Psoas muscle (tissue), 8 donors: ENCODE results near the gene TEX13B. TPM values are rescaled to one million over a fixed set of nuclear protein-coding genes. Genes with fewer than 3 reads are reported as not detected.

Experiments
- ATAC-seq, 4 donors: fragments of 200-7000 bp; cut with Tn5 transposase; one replicate each; pipeline ENCODE4 v1.9.1; 2020; ENCODE audit warnings: moderate library complexity in 3 of 4, mild to moderate bottlenecking in 2 of 4
- DNase-seq, 2 donors: peaks; one replicate each; pipeline ENCODE4 v3.0.0-alpha.2; 2020
- H3K27ac ChIP-seq: fragments of 200-600 bp; one replicate; pipeline ENCODE4 v1.8.0; 2022
- H3K27me3 ChIP-seq, 3 donors: fragments of 200-600 bp in 1 of 3; one replicate each; pipeline versions ENCODE4 v1.6.1 to v1.8.0; 2013 to 2022; ENCODE audit warnings: low read length in 2 of 3, mild to moderate bottlenecking in 2 of 3, moderate library complexity in 1 of 3; ENCODE audit not compliant: insufficient read depth in 3 of 3
- H3K36me3 ChIP-seq, 2 donors: fragments of 200-600 bp in 1 of 2; one replicate each; pipeline versions ENCODE4 v1.6.1 to v1.8.0; 2013 to 2022; ENCODE audit warnings: low read depth in 1 of 2, mild to moderate bottlenecking in 1 of 2, moderate library complexity in 1 of 2; ENCODE audit not compliant: insufficient read depth in 1 of 2
- H3K4me1 ChIP-seq: fragments of 200-600 bp; one replicate; pipeline ENCODE4 v1.8.0; 2022
- H3K4me3 ChIP-seq: fragments of 200-600 bp; one replicate; pipeline ENCODE4 v1.8.0; 2022; ENCODE audit warnings: mild to moderate bottlenecking
- H3K9me3 ChIP-seq: fragments of 200-600 bp; one replicate; pipeline ENCODE4 v1.8.0; 2022
- WGBS, 3 donors: extraction: QIAGEN DNeasy Blood & Tissue Kit; methylation state at CpG; one replicate each; pipeline versions ENCODE4 v1.1.6 to v1.1.7; 2013; 5-methylcytosine and 5-hydroxymethylcytosine counted together
- intact Hi-C, 2 donors: fragments of 100-400 bp; cut with DNase I; formaldehyde crosslinking; loops; one replicate each; pipeline versions ENCODE4 v1.11.0 to v1.14.2; 2022
- polyA plus RNA-seq, 3 donors: library from polyadenylated mRNA; stranded (reverse); fragments of 200-250 nt; gene quantifications; one replicate each; pipeline ENCODE4 v1.2.3, GENCODE V29; 2013
- total RNA-seq, 4 donors: library from RNA; stranded (reverse); fragmentation: NEBNext Ultra II Directional in 2 of 4; extraction: Animal tissue kit (Norgen Biotek cat#: 25700) in 2 of 4; gene quantifications; one replicate each; pipeline versions ENCODE4 v1.2.1 to v1.2.4, GENCODE V29; 2021 to 2023
- TF ChIP-seq, protein P1 (sequence below): fragments of 200-600 bp; IDR thresholded peaks from one replicate; pipeline ENCODE4 v1.8.0; 2022; ENCODE audit warnings: antibody characterized with exemption
- donor health status: healthy with polysubstance abuse.
- donor health status: DM: no; HTN: no; CAD: no; lungs with moderate emphysema.
- donor health status: Bipolar disorder and iron deficiency.
- donor health status: healthy.
- donor health status: DM: yes; HTN: yes; CAD: no.
- donor health status: DM: no; HTN: no; CAD: no.
- donor health status: DM: no; HTN: no; CAD: no.
- donor health status: DM: yes; HTN: yes; CAD: no.

TEX13B gene
- total and polyA plus RNA-seq, 7 donors = not detected

DNA sequence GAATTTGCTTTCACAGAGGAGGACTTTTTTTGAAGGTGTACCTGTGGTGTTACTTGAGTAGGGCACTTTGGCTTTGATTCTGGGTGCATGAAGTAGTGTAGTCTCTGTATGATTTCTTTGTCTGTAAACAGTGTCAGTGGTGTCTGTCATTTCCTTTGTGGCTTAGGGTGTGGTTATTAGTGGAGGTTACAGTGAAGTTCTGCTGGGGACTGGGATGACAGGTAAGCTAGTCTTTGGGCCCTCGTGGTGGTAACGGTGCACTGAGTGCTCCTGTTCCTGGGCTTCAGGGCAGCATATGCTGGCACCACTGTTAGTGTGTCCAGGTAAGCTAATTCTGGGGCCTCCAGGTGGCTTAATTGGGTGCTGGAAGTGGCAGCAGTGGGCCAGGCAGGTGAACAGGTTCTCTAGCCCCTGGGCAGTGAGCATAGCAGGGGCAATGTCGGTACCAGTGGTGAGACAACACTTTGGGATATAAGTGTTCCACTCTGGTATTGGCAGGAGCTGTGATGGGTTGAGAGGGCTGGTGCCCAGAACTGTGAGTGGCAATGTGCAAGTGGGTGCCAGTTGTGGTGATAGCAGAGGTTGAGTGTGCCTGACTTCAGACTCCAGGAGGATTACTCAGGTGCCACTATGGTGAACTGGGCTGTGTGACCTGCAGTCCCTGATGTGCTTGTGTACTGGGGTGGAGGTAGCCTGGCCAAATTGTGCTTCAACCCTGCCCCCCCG, 36.6 kb upstream of the TEX13B start:
- no peak for DNase-seq
- intact Hi-C loops = loop anchor here (2.0 to 5.0 kb wide), 2 partner anchors 53 to 54 kb away; no protein-coding TSS in a partner anchor
- Histone ChIP-seq H3K36me3 (no peaks in the 10 kb centered on the region), H3K9me3 (no peaks in the 10 kb centered on the region), H3K27ac (no peak overlapping the region), H3K4me3 (no peak overlapping the region), H3K4me1 (no peaks in the 10 kb centered on the region), H3K27me3 (peaks cover 0 to 6% (median 0%) of the 10 kb centered on the region in 3 donors)
- TF ChIP-seq, protein P1, sequence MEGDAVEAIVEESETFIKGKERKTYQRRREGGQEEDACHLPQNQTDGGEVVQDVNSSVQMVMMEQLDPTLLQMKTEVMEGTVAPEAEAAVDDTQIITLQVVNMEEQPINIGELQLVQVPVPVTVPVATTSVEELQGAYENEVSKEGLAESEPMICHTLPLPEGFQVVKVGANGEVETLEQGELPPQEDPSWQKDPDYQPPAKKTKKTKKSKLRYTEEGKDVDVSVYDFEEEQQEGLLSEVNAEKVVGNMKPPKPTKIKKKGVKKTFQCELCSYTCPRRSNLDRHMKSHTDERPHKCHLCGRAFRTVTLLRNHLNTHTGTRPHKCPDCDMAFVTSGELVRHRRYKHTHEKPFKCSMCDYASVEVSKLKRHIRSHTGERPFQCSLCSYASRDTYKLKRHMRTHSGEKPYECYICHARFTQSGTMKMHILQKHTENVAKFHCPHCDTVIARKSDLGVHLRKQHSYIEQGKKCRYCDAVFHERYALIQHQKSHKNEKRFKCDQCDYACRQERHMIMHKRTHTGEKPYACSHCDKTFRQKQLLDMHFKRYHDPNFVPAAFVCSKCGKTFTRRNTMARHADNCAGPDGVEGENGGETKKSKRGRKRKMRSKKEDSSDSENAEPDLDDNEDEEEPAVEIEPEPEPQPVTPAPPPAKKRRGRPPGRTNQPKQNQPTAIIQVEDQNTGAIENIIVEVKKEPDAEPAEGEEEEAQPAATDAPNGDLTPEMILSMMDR = no peak
- ATAC-seq = no peak
- WGBS, 3 donors = 70 to 88% (median 76%) methylated on average over 4 of the region's 4 CpGs

DNA sequence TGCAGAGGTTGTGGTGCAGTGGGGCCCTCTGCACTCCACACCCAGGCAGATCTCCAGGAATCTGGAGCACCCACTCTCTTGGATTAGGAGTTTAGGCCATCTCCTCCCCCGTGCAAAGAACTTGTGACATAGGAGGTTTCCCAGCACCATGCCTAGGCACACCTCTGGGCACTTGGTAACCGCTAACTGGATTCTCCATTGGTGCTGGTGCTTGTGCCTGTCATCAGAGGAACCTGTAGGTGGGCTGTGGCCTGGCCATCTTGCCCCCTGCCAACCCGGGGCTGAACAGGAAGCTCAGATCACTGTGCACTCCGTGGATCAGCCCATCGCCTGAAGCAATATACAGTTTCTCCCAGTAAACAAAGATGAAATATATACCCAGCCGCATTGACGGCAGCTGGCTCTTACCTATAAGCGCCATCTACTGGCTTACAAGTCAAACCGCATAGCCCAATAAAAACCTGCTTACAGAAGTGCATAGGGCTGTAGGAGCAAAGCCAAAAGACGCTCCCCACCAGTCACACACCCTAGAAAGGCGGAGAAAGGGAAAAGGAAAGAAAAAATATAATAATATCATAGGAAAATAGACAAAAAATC, 19.1 kb upstream of the TEX13B start:
- intact Hi-C loops = no loop called here
- TF ChIP-seq, protein P1 = peak; percentile 48
- DNase-seq = no peak
- 16 to 29% (median 24%) methylated on average over 10 to 11 of the region's 11 CpGs for WGBS, 3 donors
- H3K9me3 ChIP-seq = no peaks in the 10 kb centered on the region
- H3K4me3 ChIP-seq = no peak overlapping the region
- H3K4me1 ChIP-seq = no peaks in the 10 kb centered on the region
- H3K27me3 ChIP-seq = peaks cover 0 to 27% (median 0%) of the 10 kb centered on the region in 3 donors
- no peaks in the 10 kb centered on the region for H3K36me3 ChIP-seq
- H3K27ac ChIP-seq = peak overlapping the region; percentile 50
- peak; percentile 77 to 91 (median 83) for ATAC-seq

DNA sequence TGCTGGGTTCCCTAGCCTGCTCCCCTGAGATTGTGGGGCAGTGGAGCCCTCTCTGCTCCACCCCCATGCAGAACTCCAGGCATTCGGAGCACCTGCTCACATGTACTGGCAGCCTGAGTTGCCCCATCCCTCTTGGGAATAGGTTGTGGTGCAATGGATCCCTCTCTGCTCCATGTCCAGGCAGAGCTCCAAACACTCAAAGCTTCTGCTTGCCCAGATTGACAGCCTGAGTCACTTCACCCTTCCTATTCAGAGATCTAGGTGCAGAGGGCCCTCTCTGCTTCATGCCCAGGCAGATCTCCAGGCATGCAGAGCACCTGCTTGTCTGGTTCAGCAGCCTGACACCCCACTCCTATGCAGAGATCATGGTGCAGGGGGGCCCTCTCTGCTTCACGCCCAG, 18.6 kb upstream of the TEX13B start:
- TF ChIP-seq, protein P1 = no peak
- Histone ChIP-seq H3K27me3 (peaks cover 0 to 24% (median 0%) of the 10 kb centered on the region in 3 donors), H3K27ac (peak overlapping the region; percentile 50), H3K4me3 (no peak overlapping the region), H3K9me3 (no peaks in the 10 kb centered on the region), H3K36me3 (no peaks in the 10 kb centered on the region), H3K4me1 (no peaks in the 10 kb centered on the region)
- ATAC-seq (peak; percentile 92 to 97 (median 95)), DNase-seq (peak; percentile 21 to 56)
- intact Hi-C loops = no loop called here
- WGBS, 3 donors = 33 to 55% (median 47%) methylated on average over 2 of the region's 2 CpGs

DNA sequence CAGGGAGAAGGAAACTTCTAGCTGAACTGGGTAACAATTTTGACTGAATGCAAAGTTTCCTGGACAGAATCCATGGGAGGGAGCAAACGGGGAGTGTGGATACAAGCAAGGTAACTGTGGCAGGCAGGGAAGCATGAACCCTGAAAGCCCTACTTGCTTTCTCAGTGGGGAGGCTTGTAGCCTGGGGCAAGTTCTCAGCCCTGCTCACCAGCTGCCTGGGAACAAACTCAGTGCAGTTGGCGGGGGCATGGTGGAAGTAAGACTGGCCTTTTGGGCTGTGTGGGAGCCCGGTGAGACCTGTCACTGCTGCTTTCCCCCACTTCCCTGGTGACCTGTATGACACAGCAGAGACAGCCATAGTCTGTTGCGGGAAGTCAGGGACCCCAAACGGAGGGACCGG, 14.0 kb upstream of the TEX13B start:
- ATAC-seq = no peak
- no peaks in the 10 kb centered on the region for H3K9me3 ChIP-seq
- no peak overlapping the region for H3K27ac ChIP-seq
- intact Hi-C loops = no loop called here
- TF ChIP-seq, protein P1 = no peak
- no peak overlapping the region for H3K4me3 ChIP-seq
- H3K4me1 ChIP-seq = no peaks in the 10 kb centered on the region
- no peaks in the 10 kb centered on the region for H3K36me3 ChIP-seq
- no peak for DNase-seq
- H3K27me3 ChIP-seq = peaks cover 0 to 13% (median 0%) of the 10 kb centered on the region in 3 donors
- WGBS, 3 donors = 71 to 88% (median 80%) methylated on average over 6 of the region's 6 CpGs
